HepG2 (cell line): ENCODE data around the gene CD274. TPM values are rescaled to one million over a fixed set of nuclear protein-coding genes. Genes with fewer than 3 reads are reported as not detected.
A peak's percentile ranks its signal among the peaks of the same experiment; 100 is the strongest.

Source experiments
- ATAC-seq: fragments of 200-7000 bp; cut with Tn5 transposase; 3 replicates; pipeline ENCODE4 v1.9.1; 2020; ENCODE audit warnings: mild to moderate bottlenecking, moderate library complexity
- BruUV-seq: library from RNA; stranded (reverse); fragments of 400-500 nt; replicated peaks from 2 replicates; lab custom pipeline; 2021; lab: Mats Ljungman, UMichigan
- CTCF ChIA-PET: fragments of 300-600 bp; formaldehyde crosslinking; extraction: SDS; loops from one replicate; lab custom pipeline; 2021; ENCODE audit warnings: low total read pairs, inconsistent platforms, low intra/inter-chr PET ratio; lab: Yijun Ruan, JAX
- POLR2A ChIA-PET: fragments of 350-600 bp; sonication (Branson Sonifier 250); formaldehyde crosslinking; loops from one replicate; lab custom pipeline; 2020; ENCODE audit warnings: antibody characterized with exemption, inconsistent platforms; lab: Yijun Ruan, JAX
- DNase-seq: peaks from one replicate; pipeline ENCODE4 v3.0.0-alpha.2; 2015; ENCODE audit warnings: low spot score
- FAIRE-seq: peaks from 3 replicates; lab custom pipeline; 2011; peaks lifted over from hg19 to GRCh38; lab: Jason Lieb, UNC
- H2AFZ ChIP-seq: one replicate; pipeline ENCODE4 v1.6.1; 2011; ENCODE audit warnings: low read length, inconsistent platforms
- H3K27ac ChIP-seq: fragments of 300-600 bp; 3 replicates; pipeline ENCODE4 v1.8.0; 2011; ENCODE audit warnings: mixed run types, mild to moderate bottlenecking, mixed read lengths, low read length, inconsistent platforms; ENCODE audit not compliant: insufficient read depth; ENCODE audit errors: extremely low read length
- H3K27me3 ChIP-seq, 2 experiments: fragments of 200-600 bp in 1 of 2; 2 replicates in 1 of 2; 3 replicates in 1 of 2; pipeline versions ENCODE4 v1.6.0 to v1.8.0; 2011; ENCODE audit warnings: low read length in 2 of 2, mild to moderate bottlenecking in 2 of 2, moderate library complexity in 2 of 2, inconsistent platforms in 1 of 2; ENCODE audit not compliant: insufficient read depth in 2 of 2, control insufficient read depth in 1 of 2
- H3K36me3 ChIP-seq, 2 experiments: fragments of 200-600 bp in 1 of 2; replicated peaks in 1 of 2; 2 replicates in 1 of 2; 3 replicates in 1 of 2; pipeline versions ENCODE4 v1.5.1 to v1.8.0; 2011; ENCODE audit warnings: low read length in 2 of 2, inconsistent platforms in 1 of 2; ENCODE audit not compliant: insufficient read depth in 2 of 2, control insufficient read depth in 1 of 2
- H3K4me1 ChIP-seq: 2 replicates; pipeline ENCODE4 v1.5.1; 2012; ENCODE audit warnings: low read length, inconsistent platforms; ENCODE audit not compliant: insufficient read depth
- H3K4me2 ChIP-seq: 2 replicates; pipeline ENCODE4 v1.6.0; 2011; ENCODE audit warnings: low read depth, low read length, inconsistent platforms
- H3K4me3 ChIP-seq, 3 experiments: fragments of 200-600 bp in 1 of 3; sonication (generic), shearing (Covaris generic) in 1 of 3; replicated peaks in 1 of 3; 2 replicates each; pipeline ENCODE4 v1.5.1; 2011 to 2016; ENCODE audit warnings: low read length in 3 of 3, inconsistent platforms in 2 of 3, low read depth in 2 of 3, mild to moderate bottlenecking in 2 of 3, control low read depth in 1 of 3, mixed read lengths in 1 of 3; ENCODE audit not compliant: insufficient read depth in 1 of 3
- H3K79me2 ChIP-seq: one replicate; pipeline ENCODE4 v1.6.1; 2011; ENCODE audit warnings: low read length, inconsistent platforms; ENCODE audit not compliant: insufficient read depth
- H3K9ac ChIP-seq: 2 replicates; pipeline ENCODE4 v1.6.0; 2011; ENCODE audit warnings: mild to moderate bottlenecking, low read depth, low read length, inconsistent platforms; ENCODE audit not compliant: insufficient read depth
- H3K9me3 ChIP-seq: 2 replicates; pipeline ENCODE4 v1.5.1; 2012; ENCODE audit warnings: mild to moderate bottlenecking, low read length
- H4K20me1 ChIP-seq: 2 replicates; pipeline ENCODE4 v1.6.0; 2011; ENCODE audit warnings: inconsistent platforms, mild to moderate bottlenecking, low read length, moderate library complexity; ENCODE audit not compliant: insufficient read depth
- ATM ChIP-seq: fragments of 450-650 bp; IDR thresholded peaks from 2 replicates; pipeline ENCODE4 v1.7.1; 2017; ENCODE audit warnings: mild to moderate bottlenecking, borderline replicate concordance
- FOXJ3 ChIP-seq: sonication (generic); formaldehyde crosslinking; IDR thresholded peaks from 2 replicates; pipeline ENCODE4 v1.4.0; 2020; ENCODE audit warnings: missing genetic modification reagents, mild to moderate bottlenecking, borderline replicate concordance
- HNF4A ChIP-seq: sonication (generic); formaldehyde crosslinking; IDR thresholded peaks from 2 replicates; pipeline ENCODE4 v1.4.0; 2020; ENCODE audit warnings: missing genetic modification reagents
- MTA1 ChIP-seq: sonication (generic); formaldehyde crosslinking; IDR thresholded peaks from 2 replicates; pipeline ENCODE4 v1.4.0; 2020; ENCODE audit warnings: missing genetic modification reagents, mild to moderate bottlenecking, borderline replicate concordance
- NCOA1 ChIP-seq: sonication (generic); formaldehyde crosslinking; IDR thresholded peaks from 2 replicates; pipeline ENCODE4 v1.9.0; 2021; ENCODE audit warnings: missing genetic modification reagents
- NR3C1 ChIP-seq: sonication (generic); formaldehyde crosslinking; IDR thresholded peaks from 2 replicates; pipeline ENCODE4 v1.4.0; 2020; ENCODE audit warnings: missing genetic modification reagents
- RELA ChIP-seq: sonication (generic); formaldehyde crosslinking; IDR thresholded peaks from 2 replicates; pipeline ENCODE4 v1.4.0; 2020; ENCODE audit warnings: missing genetic modification reagents
- RFX5 ChIP-seq: IDR thresholded peaks from 2 replicates; pipeline ENCODE4 v1.6.1; 2011; ENCODE audit warnings: low read depth, low read length, improper control_type of control experiment
- SATB2 ChIP-seq: sonication (generic); formaldehyde crosslinking; IDR thresholded peaks from 2 replicates; pipeline ENCODE4 v1.5.0; 2020; ENCODE audit warnings: missing genetic modification reagents
- SMAD1 ChIP-seq: sonication (generic); formaldehyde crosslinking; IDR thresholded peaks from 2 replicates; pipeline ENCODE4 v1.4.0; 2020; ENCODE audit warnings: missing genetic modification reagents, low read depth, mild to moderate bottlenecking, borderline replicate concordance
- SNRNP70 ChIP-seq: fragments of 200-400 bp; formaldehyde crosslinking; IDR thresholded peaks from 2 replicates; pipeline ENCODE4 v1.6.1; 2017; ENCODE audit warnings: mild to moderate bottlenecking, low read depth, low read length, moderate library complexity
- SP140L ChIP-seq: sonication (generic); formaldehyde crosslinking; IDR thresholded peaks from 2 replicates; pipeline ENCODE4 v1.4.0; 2020; ENCODE audit warnings: missing genetic modification reagents, borderline replicate concordance
- TCF7 ChIP-seq: sonication (generic); IDR thresholded peaks from 2 replicates; pipeline ENCODE4 v1.6.1; 2016; ENCODE audit warnings: antibody characterized with exemption, low read depth
- TFAP4 ChIP-seq: sonication (generic); IDR thresholded peaks from 2 replicates; pipeline ENCODE4 v1.6.1; 2016; ENCODE audit warnings: low read depth, borderline replicate concordance
- YEATS4 ChIP-seq: sonication (generic); formaldehyde crosslinking; IDR thresholded peaks from 2 replicates; pipeline ENCODE4 v1.4.0; 2020; ENCODE audit warnings: missing genetic modification reagents, borderline replicate concordance
- ZMAT3 ChIP-seq: sonication (generic); formaldehyde crosslinking; conservative IDR thresholded peaks from 2 replicates; pipeline ENCODE4 v1.7.0; 2021; ENCODE audit warnings: missing genetic modification reagents
- ZNF451 ChIP-seq: sonication (generic); formaldehyde crosslinking; IDR thresholded peaks from 2 replicates; pipeline ENCODE4 v1.5.0; 2020; ENCODE audit warnings: mild to moderate bottlenecking, missing genetic modification reagents
- ZNF724P ChIP-seq: sonication (generic); formaldehyde crosslinking; IDR thresholded peaks from 2 replicates; pipeline ENCODE4 v1.8.0; 2022; ENCODE audit warnings: missing genetic modification reagents, borderline replicate concordance
- ZNF816 ChIP-seq: sonication (generic); formaldehyde crosslinking; IDR thresholded peaks from 2 replicates; pipeline ENCODE4 v1.8.0; 2022; ENCODE audit warnings: missing genetic modification reagents, mild to moderate bottlenecking, borderline replicate concordance
- ZSCAN25 ChIP-seq: sonication (generic); formaldehyde crosslinking; IDR thresholded peaks from 2 replicates; pipeline ENCODE4 v1.8.0; 2022; ENCODE audit warnings: mild to moderate bottlenecking, missing genetic modification reagents
- WGBS: methylation state at CpG from one replicate; pipeline ENCODE4 v1.1.6; 2017; ENCODE audit warnings: low lambda C conversion rate; 5-methylcytosine and 5-hydroxymethylcytosine counted together
- in situ Hi-C: cut with HindIII; loops from 2 replicates; pipeline ENCODE4 v1.10.0; 2017; ENCODE audit warnings: low pct_unique_long_range_greater_than_20kb; ENCODE audit not compliant: extremely low pct_ligation_motif_present
- intact Hi-C: fragments of 100-400 bp; cut with micrococcal nuclease; formaldehyde crosslinking; loops from one replicate; pipeline ENCODE4 v1.10.0; 2022; ENCODE audit not compliant: unreplicated experiment
- polyA plus RNA-seq, 8 experiments: library from polyadenylated mRNA; depleted of rRNA in 3 of 8; stranded (reverse) in 7 of 8; unstranded in 1 of 8; fragments of >200 nt; fragmentation: Illumina TruSeq in 4 of 8; extraction: Trizol in 4 of 8; gene quantifications; 2 replicates each; pipeline versions ENCODE4 v1.2.1 to v1.2.3, GENCODE V29; 2011 to 2016; ENCODE audit warnings: low read depth in 4 of 8, missing spikeins in 1 of 8, mixed read lengths in 1 of 8; ENCODE audit not compliant: insufficient read depth in 1 of 8
- total RNA-seq, 5 experiments: library from RNA; depleted of rRNA; stranded (reverse); fragments of >200 nt; fragmentation: Illumina TruSeq; extraction: Trizol; gene quantifications; 2 replicates each; pipeline ENCODE4 v1.2.3, GENCODE V29; 2016; ENCODE audit warnings: low read depth in 1 of 5

CD274 gene
- total and polyA plus RNA-seq, 2 of the 13 experiments (the other 11 are each of a cell fraction or from before 2014, with no cell fraction given): 0.17 to 0.49 TPM

- POLR2A ChIA-PET: interaction anchor here (1.3 kb wide), 1 partner anchor 188 kb away, joined by 3 read pairs; the partner anchor contains the start of gene RIC1
- Histone ChIP-seq H3K9me3 (no peaks in the 10 kb centered on the region), H3K4me2 (peak overlapping the region; percentile 30; the same call in 1 of the 2 replicates), H4K20me1 (no peaks in the 10 kb centered on the region), H3K4me1 (peaks cover 25% of the 10 kb centered on the region), H3K9ac (no peak overlapping the region), H2AFZ (no peak overlapping the region), H3K79me2 (no peaks in the 10 kb centered on the region), H3K36me3 (no peaks in the 10 kb centered on the region), H3K27me3 (no peaks in the 10 kb centered on the region; a peak in 1 of 5 replicates), H3K27ac (no peak overlapping the region), H3K4me3 (no peak overlapping the region)
- CTCF ChIA-PET: no interaction called here
- WGBS: 3% methylated on average over 3 of the region's 3 CpGs
- FAIRE-seq: no peak
- intact Hi-C loops: no loop called here
- no TSS peak for BruUV-seq
- no peak for TF ChIP-seq YEATS4 (CRISPR knock-in tag)
- TF ChIP-seq NR3C1: no peak
- TF ChIP-seq RELA (CRISPR knock-in tag): no peak
- no peak for TF ChIP-seq HNF4A (CRISPR knock-in tag)
- no peak for TF ChIP-seq ZSCAN25 (CRISPR knock-in tag)
- TF ChIP-seq MTA1 (CRISPR knock-in tag): no peak
- no peak for TF ChIP-seq ZNF816 (CRISPR knock-in tag)
- no peak for TF ChIP-seq FOXJ3 (CRISPR knock-in tag)
- TF ChIP-seq ZNF724P: no peak
- no peak for TF ChIP-seq SATB2 (CRISPR knock-in tag)
- no peak for TF ChIP-seq SMAD1 (CRISPR knock-in tag)
- no peak for TF ChIP-seq SP140L
- TF ChIP-seq ZNF451 (CRISPR knock-in tag): no peak
- TF ChIP-seq NCOA1 (CRISPR knock-in tag): no peak
- no peak for TF ChIP-seq ATM
- TF ChIP-seq ZMAT3 (CRISPR knock-in tag): no peak
- no peak for TF ChIP-seq TCF7
- no peak for TF ChIP-seq SNRNP70
- TF ChIP-seq TFAP4: no peak
- no peak for TF ChIP-seq RFX5
- DNase-seq: no peak
- in situ Hi-C loops: loop anchor here (5.0 to 25.0 kb wide), 4 partner anchors 154 to 678 kb away; partner anchors contain the start of genes INSL6 and JAK2
- no peak for ATAC-seq
Measured at GRCh38 chr9:5440426-5440825, 9.9 kb upstream of the CD274 start.
